Right lobe of liver (tissue), 6 donors: Measurements from ENCODE around the gene MYLIP. TPM values are rescaled to one million over a fixed set of nuclear protein-coding genes. Genes with fewer than 3 reads are reported as not detected.

Source experiments
- ATAC-seq, 4 donors: fragments of 200-7000 bp; cut with Tn5 transposase; one replicate each; pipeline ENCODE4 v1.9.1; 2020; ENCODE audit warnings: mild to moderate bottlenecking in 4 of 4, moderate library complexity in 4 of 4
- DNase-seq, 3 donors: peaks; one replicate each; pipeline ENCODE4 v3.0.0-alpha.2; 2020
- H3K27ac ChIP-seq, 3 donors: fragments of 200-600 bp; one replicate each; pipeline ENCODE4 v1.8.0; 2022
- H3K27me3 ChIP-seq, 2 donors: fragments of 200-600 bp; one replicate each; pipeline ENCODE4 v1.8.0; 2022
- H3K36me3 ChIP-seq, 4 donors: fragments of 200-600 bp; sonication (generic) in 1 of 4; one replicate each; pipeline versions ENCODE4 v1.5.1 to v1.8.0; 2017 to 2022; ENCODE audit warnings: control low read depth in 1 of 4
- H3K4me1 ChIP-seq, 4 donors: fragments of 200-600 bp; sonication (generic) in 1 of 4; one replicate each; pipeline versions ENCODE4 v1.5.1 to v1.8.0; 2017 to 2022; ENCODE audit warnings: control low read depth in 1 of 4
- H3K4me3 ChIP-seq, 3 donors: fragments of 200-600 bp; one replicate each; pipeline ENCODE4 v1.8.0; 2022
- H3K9me3 ChIP-seq, 4 donors: fragments of 200-600 bp; sonication (generic) in 1 of 4; one replicate each; pipeline versions ENCODE4 v1.5.1 to v1.8.0; 2017 to 2022; ENCODE audit warnings: control low read depth in 1 of 4
- CTCF ChIP-seq, 4 donors: fragments of 200-600 bp in 3 of 4; fragments of 450-650 bp in 1 of 4; IDR thresholded peaks; one replicate each; pipeline versions ENCODE4 v1.5.1 to v1.8.0; 2016 to 2022; ENCODE audit warnings: antibody characterized with exemption in 4 of 4, mild to moderate bottlenecking in 2 of 4
- POLR2A ChIP-seq: fragments of 450-650 bp; IDR thresholded peaks from one replicate; pipeline ENCODE4 v1.6.1; 2017; ENCODE audit warnings: antibody characterized with exemption, mild to moderate bottlenecking
- WGBS: methylation state at CpG from one replicate; pipeline ENCODE4 v1.1.6; 2018; ENCODE audit warnings: low coverage, low lambda C conversion rate; ENCODE audit not compliant: insufficient coverage; ENCODE audit errors: missing lambda C conversion rate; 5-methylcytosine and 5-hydroxymethylcytosine counted together
- intact Hi-C, 2 donors: fragments of 100-400 bp; cut with DNase I; formaldehyde crosslinking; loops; one replicate each; pipeline versions ENCODE4 v1.11.2 to v1.14.1; 2022
- total RNA-seq, 6 experiments: library from RNA; depleted of rRNA in 2 of 6; stranded (reverse); fragments of >200 nt in 2 of 6; fragmentation: NEBNext Ultra II Directional in 3 of 6; extraction: Animal tissue kit (Norgen Biotek cat#: 25700) in 3 of 6; gene quantifications; one replicate each; pipeline versions ENCODE4 v1.1.0 to v1.2.4, GENCODE V29; 2016 to 2023
- donor health status: DM: no; HTN: yes; CAD: no.
- donor health status: DM: no; HTN: no; CAD: no.
- donor health status: DM: no; HTN: no; CAD: no.
- donor health status: DM: no; HTN: yes; CAD: no.
- donor health status: DM: no; HTN: yes; CAD: no.

The MYLIP gene
- total RNA-seq, 6 experiments from 2014 or later: 2.0 to 5.3 (median 2.8) TPM

- ATAC-seq: peak; percentile 60 to 78 (median 69)
- Histone ChIP-seq H3K9me3 (no peaks in the 10 kb centered on the region), H3K4me3 (no peak overlapping the region), H3K27ac (no peak overlapping the region), H3K36me3 (no peaks in the 10 kb centered on the region), H3K27me3 (no peaks in the 10 kb centered on the region), H3K4me1 (no peaks in the 10 kb centered on the region)
- intact Hi-C loops: loop anchor here in 1 of 2 donors (10.0 kb wide), 1 partner anchor 488 kb away; no protein-coding TSS in a partner anchor
- DNase-seq: no peak
- TF ChIP-seq CTCF (IDR thresholded peaks at IDR 0.05): peak; percentile 66 to 70 (median 68)
- TF ChIP-seq POLR2A: no peak
- 20% methylated on average over 4 of the region's 4 CpGs for WGBS
Observed at GRCh38 chr6:16183187-16183664, 54.3 kb downstream of the MYLIP start.

DNA sequence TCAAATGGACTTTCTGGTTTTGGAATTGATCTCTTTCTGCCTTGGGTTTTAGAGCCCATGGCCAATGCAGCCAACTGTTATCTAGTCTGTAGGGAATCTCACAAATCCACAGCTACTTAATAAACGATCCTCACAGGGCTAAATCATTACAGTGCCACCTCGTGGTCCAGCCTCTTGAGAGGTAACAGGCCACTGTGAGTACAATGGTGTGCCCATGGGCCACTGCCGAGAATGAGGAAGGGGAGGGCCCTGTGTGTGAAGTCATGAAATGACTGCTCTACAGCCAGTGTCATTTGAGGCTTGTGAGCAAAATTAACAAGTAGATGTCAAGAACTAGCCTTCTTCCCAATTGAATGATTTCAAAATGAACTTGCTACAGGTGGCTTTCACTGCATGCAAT, 55.2 kb downstream of the MYLIP start:
- Histone ChIP-seq H3K36me3 (no peaks in the 10 kb centered on the region), H3K4me1 (no peaks in the 10 kb centered on the region), H3K27ac (no peak overlapping the region), H3K9me3 (no peaks in the 10 kb centered on the region), H3K4me3 (no peak overlapping the region), H3K27me3 (no peaks in the 10 kb centered on the region)
- peak; percentile 74 to 92 (median 85) for ATAC-seq
- TF ChIP-seq POLR2A (no peak), CTCF (IDR thresholded peaks at IDR 0.05) (peak; percentile 39 to 50 (median 45))
- peak in 2 of 3 donors; percentile 42 to 60 for DNase-seq
- intact Hi-C loops: loop anchor here in 1 of 2 donors (10.0 kb wide), 1 partner anchor 489 kb away; no protein-coding TSS in a partner anchor
- no CpG with 5 or more reads among the region's 3 CpGs for WGBS

DNA sequence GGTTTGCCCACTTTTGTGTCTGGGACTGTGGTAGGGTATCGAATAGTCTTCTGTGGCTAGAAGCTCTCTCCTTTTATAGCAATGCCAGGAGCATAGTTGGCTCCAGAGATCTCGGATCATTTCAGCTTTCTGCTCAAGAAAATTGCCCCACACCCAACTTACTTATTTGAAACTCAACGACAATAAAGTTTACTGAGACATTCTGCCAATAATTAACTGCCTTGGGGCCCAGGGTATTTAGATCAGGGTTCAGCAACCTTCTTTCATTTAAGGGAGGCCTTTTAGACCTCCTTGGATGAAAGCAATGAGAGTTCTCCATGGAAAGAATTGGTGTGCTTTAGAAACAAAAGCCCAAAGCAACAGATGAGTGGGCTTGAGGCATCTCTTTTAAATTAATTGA, 55.7 kb downstream of the MYLIP start:
- Histone ChIP-seq H3K27me3 (no peaks in the 10 kb centered on the region), H3K4me1 (no peaks in the 10 kb centered on the region), H3K36me3 (no peaks in the 10 kb centered on the region), H3K9me3 (no peaks in the 10 kb centered on the region), H3K4me3 (no peak overlapping the region), H3K27ac (no peak overlapping the region)
- intact Hi-C loops: loop anchor here in 1 of 2 donors (10.0 kb wide), 1 partner anchor 490 kb away; no protein-coding TSS in a partner anchor
- no peak for ATAC-seq
- TF ChIP-seq CTCF (IDR thresholded peaks at IDR 0.05) (no peak), POLR2A (no peak)
- WGBS: 57% methylated on average over 3 of the region's 3 CpGs
- DNase-seq: no peak

- 69% methylated on average over 2 of the region's 2 CpGs for WGBS
- no peaks in the 10 kb centered on the region for H3K36me3 ChIP-seq
- no peak overlapping the region for H3K27ac ChIP-seq
- ATAC-seq (peak in 1 of 4 donors; percentile 38), DNase-seq (no peak)
- TF ChIP-seq POLR2A: no peak
- no peak for TF ChIP-seq CTCF (IDR thresholded peaks at IDR 0.05)
- no peak overlapping the region for H3K4me3 ChIP-seq
- intact Hi-C loops: loop anchor here in 1 of 2 donors (10.0 kb wide), 1 partner anchor 492 kb away; no protein-coding TSS in a partner anchor
- no peaks in the 10 kb centered on the region for H3K9me3 ChIP-seq
- no peaks in the 10 kb centered on the region for H3K27me3 ChIP-seq
- H3K4me1 ChIP-seq: no peaks in the 10 kb centered on the region
Observed at GRCh38 chr6:16187176-16187575, 58.3 kb downstream of the MYLIP start.
